Ishikawa (cell line): ENCODE measurements around the gene WDR43.

Experiments used
- CEBPB ChIP-seq: IDR thresholded peaks from 2 replicates; pipeline ENCODE4 v1.6.1; 2012
- CREB1 ChIP-seq: IDR thresholded peaks from 2 replicates; pipeline ENCODE4 v1.6.1; 2012; ENCODE audit warnings: low read depth
- EP300 ChIP-seq: IDR thresholded peaks from 2 replicates; pipeline ENCODE4 v1.6.1; 2012; ENCODE audit warnings: borderline replicate concordance
- MAX ChIP-seq: IDR thresholded peaks from 2 replicates; pipeline ENCODE4 v1.6.1; 2012
- TAF1 ChIP-seq: IDR thresholded peaks from 2 replicates; pipeline ENCODE4 v1.6.1; 2012; ENCODE audit warnings: low read depth, mild to moderate bottlenecking
- TCF12 ChIP-seq: IDR thresholded peaks from 2 replicates; pipeline ENCODE4 v1.6.1; 2012; ENCODE audit warnings: low read depth

GRCh38 chr2:28976584-28976983 is 82.1 kb downstream of the WDR43 start:
- no peak for TF ChIP-seq TAF1
- no peak for TF ChIP-seq TCF12
- TF ChIP-seq CREB1: no peak
- TF ChIP-seq EP300: no peak
- TF ChIP-seq CEBPB: no peak
- no peak for TF ChIP-seq MAX
